SU-DHL-6 (cell line): ENCODE data around the gene MYH16.

Source experiments
- CTCF ChIP-seq: fragments of 200-600 bp; sonication (generic); IDR thresholded peaks from one replicate; pipeline ENCODE4 v1.5.1; 2017; ENCODE audit warnings: antibody characterized with exemption, mild to moderate bottlenecking, low read length, moderate library complexity; ENCODE audit not compliant: insufficient read depth, poor library complexity, severe bottlenecking
- EZH2phosphoT487 ChIP-seq: fragments of 200-600 bp; sonication (generic), shearing (Covaris generic); conservative IDR thresholded peaks from 2 replicates; pipeline ENCODE4 v1.6.1; 2018; ENCODE audit warnings: mild to moderate bottlenecking, antibody characterized with exemption, low read length, moderate library complexity, mixed read lengths

GRCh38 chr7:99292127-99292526 is 19.5 kb downstream of the MYH16 start:
- TF ChIP-seq CTCF (no peak), EZH2phosphoT487 (no peak)
